ENCODE results near the gene FNDC8.

GRCh38 chr17:35149941-35150340 lies 28.5 kb downstream of the FNDC8 start:
- TF ChIP-seq FOXP2 (optimal IDR thresholded peaks at IDR 0.05; ENCODE audit: borderline replicate concordance, extremely low read depth, extremely low read length, insufficient read depth) (no peak), POLR2AphosphoS5 (IDR thresholded peaks at IDR 0.05; ENCODE audit: low read depth, low read length) (no peak)
